WERI-Rb-1 (cell line): ENCODE results near the gene UBE2D2.

ENCODE experiments used
- DNase-seq: peaks from one replicate; pipeline ENCODE4 v3.0.0-alpha.2; 2020
- H3K27ac ChIP-seq: fragments of 250-450 bp; sonication (Bioruptor Pico); 2 replicates; pipeline ENCODE4 v1.5.1; 2020; ENCODE audit warnings: mild to moderate bottlenecking, moderate library complexity
- H3K27me3 ChIP-seq: fragments of 250-450 bp; sonication (Bioruptor Pico); 2 replicates; pipeline ENCODE4 v1.5.1; 2021; ENCODE audit warnings: mild to moderate bottlenecking, low read depth, moderate library complexity; ENCODE audit not compliant: insufficient read depth, severe bottlenecking
- H3K36me3 ChIP-seq: fragments of 250-450 bp; sonication (Bioruptor Pico); 2 replicates; pipeline ENCODE4 v1.5.1; 2020; ENCODE audit warnings: mild to moderate bottlenecking, moderate library complexity
- H3K4me3 ChIP-seq: 2 replicates; pipeline ENCODE4 v1.5.1; 2011; ENCODE audit warnings: low read depth, mild to moderate bottlenecking, control low read depth, low read length
- H3K9me3 ChIP-seq: fragments of 250-450 bp; sonication (Bioruptor Pico); 2 replicates; pipeline ENCODE4 v1.5.1; 2021; ENCODE audit warnings: mild to moderate bottlenecking, moderate library complexity; ENCODE audit not compliant: severe bottlenecking
- CTCF ChIP-seq: IDR thresholded peaks from 2 replicates; pipeline ENCODE4 v1.5.1; 2011; ENCODE audit warnings: low read depth, mild to moderate bottlenecking, control low read depth, inconsistent platforms, low read length

UBE2D2 gene

GRCh38 chr5:139635191-139635590 is 74.1 kb downstream of the UBE2D2 start:
- DNase-seq = no peak
- Histone ChIP-seq H3K27ac (no peak overlapping the region), H3K9me3 (no peaks in the 10 kb centered on the region), H3K4me3 (no peak overlapping the region), H3K36me3 (no peaks in the 10 kb centered on the region), H3K27me3 (no peaks in the 10 kb centered on the region)
- TF ChIP-seq CTCF = no peak

- H3K9me3 ChIP-seq = no peaks in the 10 kb centered on the region
- no peaks in the 10 kb centered on the region for H3K36me3 ChIP-seq
- no peak overlapping the region for H3K4me3 ChIP-seq
- peak overlapping the region; percentile 95 for H3K27ac ChIP-seq
- peak; percentile 71 for TF ChIP-seq CTCF
- DNase-seq = peak; percentile 74
- H3K27me3 ChIP-seq = no peaks in the 10 kb centered on the region
These were observed 74.6 kb downstream of the UBE2D2 start for GRCh38 chr5:139635606-139636206.

- Histone ChIP-seq H3K36me3 (no peaks in the 10 kb centered on the region), H3K27me3 (no peaks in the 10 kb centered on the region), H3K9me3 (no peaks in the 10 kb centered on the region), H3K4me3 (no peak overlapping the region), H3K27ac (peak overlapping the region; percentile 95)
- TF ChIP-seq CTCF = no peak
- no peak for DNase-seq
These were observed 75.2 kb downstream of the UBE2D2 start for GRCh38 chr5:139636207-139636792.

- Histone ChIP-seq H3K36me3 (no peaks in the 10 kb centered on the region), H3K27me3 (no peaks in the 10 kb centered on the region), H3K9me3 (no peaks in the 10 kb centered on the region), H3K27ac (peak overlapping the region; percentile 95), H3K4me3 (peak overlapping the region; percentile 54)
- TF ChIP-seq CTCF = no peak
- DNase-seq = no peak
These were observed 75.9 kb downstream of the UBE2D2 start for GRCh38 chr5:139636975-139637408.

GRCh38 chr5:139637438-139638089 is 76.4 kb downstream of the UBE2D2 start:
- Histone ChIP-seq H3K27me3 (no peaks in the 10 kb centered on the region), H3K9me3 (no peaks in the 10 kb centered on the region), H3K4me3 (peak overlapping the region; percentile 54), H3K27ac (peak overlapping the region; percentile 95), H3K36me3 (no peaks in the 10 kb centered on the region)
- peak; percentile 89 for DNase-seq
- peak; percentile 24; the same call in 1 of the 2 replicates for TF ChIP-seq CTCF
